ENCODE data around the gene PRPSAP2.
A peak's percentile ranks its signal among the peaks of the same experiment; 100 is the strongest.
"Not testable (repeated sequence)": the region's sequence is repeated elsewhere in the genome, so short reads cannot be mapped to it uniquely, and the experiment has no call there.

PRPSAP2 gene

DNA sequence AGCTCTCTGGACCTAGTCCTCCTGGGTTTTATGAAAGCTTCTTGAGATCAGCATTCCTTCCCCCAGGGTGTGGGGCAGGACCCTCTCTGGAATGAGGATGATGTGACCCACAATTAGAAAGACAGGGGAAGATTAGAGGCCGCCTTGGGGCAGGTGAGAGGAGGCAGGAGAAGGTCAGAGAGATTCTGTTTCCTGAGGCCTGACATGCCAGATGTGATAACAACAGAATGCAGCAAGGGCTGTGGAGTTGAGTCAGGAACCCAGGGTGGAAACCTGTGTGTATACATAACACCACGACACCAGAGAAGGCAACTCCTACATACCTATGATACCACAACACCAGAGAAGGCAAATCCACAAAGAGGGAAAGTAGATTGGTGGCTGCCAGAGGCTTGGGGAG lies 88.6 kb downstream of the PRPSAP2 start:
- DNase-seq: no peak

DNA sequence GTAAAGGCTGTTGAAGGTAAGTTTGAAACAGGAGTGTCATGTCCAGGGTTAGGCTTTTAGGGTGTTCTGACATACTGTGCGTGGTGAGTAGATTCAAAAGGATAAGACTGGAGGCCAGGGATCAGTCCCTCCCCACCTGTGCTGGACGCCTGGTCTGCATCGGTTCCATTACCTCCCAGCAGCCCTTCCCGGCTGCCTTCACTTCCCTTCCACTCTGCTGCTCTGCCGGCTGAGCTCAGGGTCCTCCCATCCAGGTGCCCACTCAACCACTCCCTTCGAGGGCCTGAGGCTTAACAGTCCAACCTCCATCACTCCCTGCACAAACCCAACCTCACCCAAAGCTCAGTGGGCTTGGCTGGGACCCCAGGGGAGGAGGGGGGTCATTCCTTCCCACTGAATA lies 89.9 kb downstream of the PRPSAP2 start:
- DNase-seq: no peak

DNA sequence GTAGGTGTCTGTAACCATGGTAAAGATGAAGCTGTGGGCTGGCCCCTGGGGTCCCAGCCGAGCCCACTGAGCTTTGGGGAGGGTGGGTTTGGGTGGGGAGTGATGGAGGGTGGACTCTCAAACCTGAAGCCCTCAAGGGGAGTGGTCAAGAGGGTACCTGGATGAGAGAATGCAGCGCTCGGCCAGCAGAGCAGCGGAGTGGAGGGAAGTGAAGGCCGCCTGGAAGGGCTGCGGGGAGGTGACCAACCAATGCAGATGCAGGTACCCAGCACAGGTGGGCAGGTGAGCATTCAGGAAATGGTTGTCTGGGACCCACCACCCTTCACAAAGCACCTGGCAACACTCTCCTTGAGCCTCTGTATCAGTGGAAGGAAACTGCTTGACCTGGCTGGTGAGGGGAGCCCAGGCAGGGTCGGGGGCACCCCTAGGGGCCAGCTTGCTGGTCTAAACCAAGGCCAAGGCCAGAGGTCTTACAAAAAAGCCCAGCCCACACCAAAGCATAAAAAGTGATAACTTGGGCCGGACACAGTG lies 90.6 kb downstream of the PRPSAP2 start:
- no peak for DNase-seq

DNA sequence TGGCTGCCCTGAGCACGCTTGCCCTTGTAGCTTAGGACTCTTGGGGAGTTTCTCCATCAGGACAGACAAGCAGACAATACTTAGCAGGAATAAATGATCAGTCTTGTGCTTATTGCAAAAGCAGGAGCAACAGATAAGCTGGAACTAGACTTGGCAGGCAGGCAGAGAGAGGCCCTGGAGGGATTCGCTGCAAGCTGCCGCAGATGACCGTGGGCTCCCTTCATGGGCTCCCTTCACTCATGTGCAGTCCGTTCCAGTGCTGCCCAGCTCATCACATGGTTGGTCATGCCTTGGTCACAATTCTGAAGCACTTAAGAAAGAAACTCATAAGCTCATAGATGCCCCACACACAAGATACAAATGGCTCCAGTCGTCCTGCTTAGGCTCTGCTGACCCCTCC lies 91.6 kb downstream of the PRPSAP2 start:
- no peak for DNase-seq

DNA sequence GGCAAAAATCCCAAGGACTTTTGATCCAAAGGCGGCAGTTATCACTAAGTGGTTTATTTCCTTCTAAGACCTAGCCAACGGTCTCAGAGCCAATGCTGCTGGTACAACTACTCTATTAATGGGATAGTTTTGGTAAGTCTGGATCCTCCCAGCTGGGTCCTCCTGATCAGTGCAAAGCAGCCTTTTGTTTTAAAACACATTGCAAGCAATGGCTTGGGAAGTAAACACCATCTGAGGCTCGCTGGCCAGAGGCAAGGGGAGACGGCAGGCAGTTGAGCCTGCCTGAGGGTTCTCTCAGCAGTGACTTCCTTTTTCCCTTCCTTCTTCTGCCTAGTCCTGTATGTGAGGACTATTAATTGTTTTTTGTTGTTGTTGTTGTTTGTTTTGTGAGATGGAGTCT lies 92.4 kb downstream of the PRPSAP2 start:
- no peak for DNase-seq

DNA sequence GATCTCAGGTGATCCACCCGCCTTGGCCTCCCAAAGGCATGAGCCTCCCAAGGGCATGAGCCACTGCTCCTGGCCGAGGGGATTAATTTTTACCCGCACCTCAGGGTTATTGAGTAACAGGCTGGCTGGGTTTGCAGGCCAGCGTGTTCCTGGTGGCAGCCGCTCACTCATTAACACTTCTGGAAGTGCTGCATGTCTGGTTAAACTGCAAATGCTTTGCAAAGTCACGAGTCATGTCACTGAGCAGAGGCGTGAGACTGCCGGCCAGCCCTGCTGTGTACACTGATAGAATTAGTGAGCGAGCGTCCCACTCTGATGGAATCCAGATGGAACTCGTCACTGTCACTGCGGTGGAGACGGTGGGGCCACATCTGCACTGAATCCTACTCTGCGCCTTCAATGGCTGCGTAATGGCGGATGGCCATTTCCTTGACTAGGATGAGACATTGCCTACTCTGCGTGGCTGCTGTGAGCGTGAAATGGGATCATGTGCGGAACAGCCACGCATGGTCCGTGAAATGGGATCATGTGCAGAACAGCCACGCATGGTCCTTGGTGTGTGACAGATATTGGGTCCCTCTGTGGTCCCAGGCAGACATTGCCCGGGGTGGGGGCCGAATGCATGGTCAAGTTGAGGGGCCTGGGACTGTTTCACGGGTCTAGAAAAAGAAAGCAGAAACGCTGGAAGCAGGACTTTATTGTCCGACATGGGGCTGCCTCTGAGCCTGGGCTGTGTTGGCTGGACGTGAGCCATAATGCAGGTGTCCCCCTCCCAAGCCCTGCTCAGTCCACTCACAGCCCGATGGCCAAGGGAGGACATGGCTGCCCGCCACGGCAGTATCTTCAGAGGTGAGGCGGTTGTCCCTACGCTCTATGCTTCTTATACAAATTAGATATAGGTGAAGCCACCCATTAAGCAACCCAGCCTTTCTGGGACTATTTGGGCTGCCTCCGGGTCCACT lies 93.3 kb downstream of the PRPSAP2 start:
- no peak for DNase-seq

DNA sequence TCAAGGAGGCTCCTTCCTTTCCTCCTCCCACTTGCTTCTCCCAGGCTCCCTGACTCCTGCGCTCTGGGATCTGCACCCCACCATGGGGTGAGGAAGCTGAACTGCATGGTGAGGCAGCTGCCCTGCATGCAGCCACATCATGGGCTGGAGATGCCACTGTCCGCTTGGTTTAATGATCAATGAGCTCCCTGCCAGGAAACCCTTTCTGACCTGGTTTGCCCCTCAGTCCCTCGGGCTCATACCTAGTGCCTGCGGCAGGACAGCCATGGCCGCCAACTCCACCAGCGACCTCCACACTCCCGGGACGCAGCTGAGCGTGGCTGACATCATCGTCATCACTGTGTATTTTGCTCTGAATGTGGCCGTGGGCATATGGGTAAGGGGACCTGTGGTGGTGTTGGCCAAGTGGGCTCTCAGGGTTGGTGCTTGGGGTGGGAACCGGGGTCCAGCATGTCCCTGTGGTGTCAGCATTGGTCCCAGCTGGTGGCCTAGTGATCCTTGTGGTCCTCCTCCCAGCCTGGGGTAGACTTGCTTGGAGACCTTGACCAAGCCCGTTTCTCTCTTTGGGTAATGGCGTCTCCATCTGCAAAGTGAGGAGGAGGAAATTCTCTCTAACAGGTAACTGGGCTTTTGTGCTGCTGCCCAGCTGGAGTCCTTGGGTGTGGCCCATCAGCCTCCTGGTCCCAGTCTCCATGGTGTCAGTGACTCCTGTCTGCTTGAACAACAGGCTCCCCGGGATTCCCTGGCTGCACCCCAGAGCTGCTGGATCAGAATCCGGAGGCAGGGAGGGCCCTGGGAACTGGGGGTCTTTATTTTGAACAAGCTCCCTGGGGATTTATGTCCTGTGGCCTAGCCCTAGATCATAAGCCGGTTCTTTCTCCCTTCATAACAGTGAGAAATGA lies 94.3 kb downstream of the PRPSAP2 start, which contains the start of gene SLC5A10:
TSS of gene SLC5A10 (plus strand) at position 225 of the 902 bp plus-strand sequence. CDS start at position 266, 41 bp downstream.
- no peak for DNase-seq

DNA sequence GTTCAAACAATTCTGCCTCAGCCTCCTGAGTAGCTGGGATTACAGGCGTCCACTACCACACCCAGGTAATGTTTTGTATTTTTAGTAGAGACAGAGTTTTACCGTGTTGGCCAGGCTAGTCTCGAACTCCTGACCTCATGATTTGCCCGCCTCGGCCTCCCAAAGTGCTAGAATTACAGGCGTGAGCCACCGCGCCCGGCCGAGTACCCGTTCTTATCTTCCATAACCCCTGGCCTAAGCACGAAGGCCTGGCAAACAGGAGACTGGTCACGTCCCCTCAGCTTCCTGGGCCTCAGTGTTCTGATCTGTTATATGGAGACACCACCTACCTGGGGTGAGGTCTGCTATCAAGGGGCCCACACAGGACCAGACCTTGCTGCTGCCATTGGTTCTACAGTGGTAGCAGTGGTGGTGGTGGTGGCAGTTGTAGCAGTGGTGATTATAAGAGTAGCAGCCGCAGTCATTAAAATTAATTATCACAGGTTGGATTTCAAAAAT lies 95.3 kb downstream of the PRPSAP2 start:
- no peak for DNase-seq

DNA sequence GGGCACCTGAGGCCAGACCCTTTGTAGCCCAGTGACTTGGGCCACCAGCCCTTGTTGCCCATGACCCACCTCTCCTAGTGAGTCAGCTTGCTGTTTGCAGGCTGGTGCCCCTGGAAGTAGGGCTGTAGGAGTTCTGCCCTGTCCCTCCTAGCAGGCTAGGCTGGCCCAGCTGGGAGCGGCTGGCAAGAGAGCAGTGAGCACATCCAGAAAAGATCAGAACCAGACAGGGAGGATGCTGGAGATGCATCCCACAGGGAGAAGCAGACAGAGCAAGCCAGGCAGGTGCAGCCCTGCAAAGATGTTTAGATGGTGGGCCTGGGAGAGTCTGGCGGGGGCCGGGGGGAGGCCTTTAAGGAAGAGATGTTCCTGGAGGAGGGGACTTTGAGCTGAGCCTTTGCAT lies 96.4 kb downstream of the PRPSAP2 start:
- no peak for DNase-seq

DNA sequence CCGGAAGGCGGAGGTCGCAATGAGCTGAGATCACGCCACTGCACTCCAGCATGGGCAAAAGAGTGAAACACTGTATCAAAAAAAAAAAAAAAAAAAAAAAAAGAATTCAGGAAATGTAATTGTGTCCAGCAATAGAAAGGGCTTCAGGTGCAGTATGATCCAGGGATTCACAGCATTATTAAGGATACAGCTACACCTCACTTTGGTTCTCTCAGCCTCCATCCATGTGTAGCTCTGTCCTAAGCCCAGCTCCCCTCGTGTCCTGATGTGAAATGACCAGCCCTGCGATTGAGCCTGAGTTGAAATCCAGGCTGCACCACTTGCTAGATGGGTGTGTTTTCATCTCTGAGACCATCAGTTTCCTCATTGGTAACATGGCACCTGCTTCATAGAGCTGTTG lies 97.1 kb downstream of the PRPSAP2 start:
- DNase-seq: no peak

DNA sequence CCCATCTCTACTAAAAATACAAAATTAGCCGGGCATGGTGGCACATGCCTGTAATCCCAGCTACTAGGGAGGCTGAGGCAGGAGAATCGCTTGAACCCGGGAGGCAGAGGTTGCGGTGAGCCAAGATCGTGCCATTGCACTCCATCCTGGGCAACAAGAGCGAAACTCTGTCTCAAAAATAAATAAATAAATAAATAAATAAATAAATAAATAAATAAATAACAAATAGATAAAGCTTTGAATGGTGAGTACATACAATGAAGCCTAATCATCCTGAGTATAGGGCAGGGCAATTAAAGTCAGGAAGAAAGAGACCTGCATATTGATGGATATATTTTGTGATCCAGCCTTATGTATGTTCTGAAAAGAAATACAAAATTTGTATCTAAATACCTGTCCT lies 98.1 kb downstream of the PRPSAP2 start:
- DNase-seq: not testable (repeated sequence)

DNA sequence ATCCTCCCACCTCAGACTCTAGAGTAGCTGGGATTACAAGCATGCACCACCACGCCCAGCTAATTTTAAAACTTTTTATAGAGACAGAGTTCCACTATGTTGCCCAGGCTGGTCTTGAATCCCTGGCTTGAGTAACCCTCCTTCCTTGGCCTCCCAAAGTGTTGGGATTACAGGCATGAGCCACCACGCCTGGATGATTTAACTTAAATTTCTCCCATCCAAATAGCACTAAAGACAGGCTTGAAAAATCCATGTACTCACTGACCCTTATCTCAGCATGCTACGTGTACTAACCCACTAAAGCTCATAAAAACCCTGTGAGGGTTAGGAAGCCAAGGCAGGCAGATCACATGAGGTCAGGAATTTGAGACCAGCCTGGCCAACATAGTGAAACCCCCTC lies 98.7 kb downstream of the PRPSAP2 start:
- DNase-seq: no peak

DNA sequence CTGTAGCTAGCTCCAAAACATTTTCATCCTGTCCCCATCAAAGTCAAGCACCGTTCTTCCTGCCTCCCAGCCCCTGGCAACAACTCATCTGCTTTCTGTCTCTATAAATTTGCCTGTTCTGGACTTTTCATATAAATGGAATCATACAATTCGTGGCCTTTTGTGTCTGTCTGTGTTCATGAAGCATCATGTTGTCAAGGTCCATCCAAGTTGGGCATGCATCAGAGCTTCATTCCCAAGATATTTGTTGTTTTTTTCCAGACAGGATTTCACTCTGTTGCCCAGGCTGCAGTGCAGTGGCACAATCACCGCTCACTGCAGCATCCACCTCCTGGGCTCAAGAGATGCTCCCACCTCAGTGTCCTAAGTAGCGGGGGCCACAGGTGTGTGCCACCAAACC lies 99.9 kb downstream of the PRPSAP2 start:
- DNase-seq: no peak

DNA sequence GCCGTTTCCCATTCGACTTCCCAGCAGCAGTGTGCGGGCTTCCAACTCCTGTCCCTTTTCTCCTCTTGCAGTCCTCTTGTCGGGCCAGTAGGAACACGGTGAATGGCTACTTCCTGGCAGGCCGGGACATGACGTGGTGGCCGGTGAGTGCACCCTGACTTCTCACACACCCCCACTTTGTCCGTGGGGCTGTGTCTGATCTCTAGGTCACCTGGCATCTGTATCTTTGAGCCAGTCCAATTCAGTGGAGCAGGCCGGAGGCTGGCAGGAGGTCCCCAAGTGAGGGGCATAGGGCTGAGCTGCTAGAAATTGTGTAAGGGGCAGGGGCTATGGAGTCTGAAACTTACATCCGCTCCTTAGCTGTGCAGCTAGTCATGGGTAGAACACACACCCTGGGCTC lies 100.7 kb downstream of the PRPSAP2 start:
- DNase-seq: no peak

DNA sequence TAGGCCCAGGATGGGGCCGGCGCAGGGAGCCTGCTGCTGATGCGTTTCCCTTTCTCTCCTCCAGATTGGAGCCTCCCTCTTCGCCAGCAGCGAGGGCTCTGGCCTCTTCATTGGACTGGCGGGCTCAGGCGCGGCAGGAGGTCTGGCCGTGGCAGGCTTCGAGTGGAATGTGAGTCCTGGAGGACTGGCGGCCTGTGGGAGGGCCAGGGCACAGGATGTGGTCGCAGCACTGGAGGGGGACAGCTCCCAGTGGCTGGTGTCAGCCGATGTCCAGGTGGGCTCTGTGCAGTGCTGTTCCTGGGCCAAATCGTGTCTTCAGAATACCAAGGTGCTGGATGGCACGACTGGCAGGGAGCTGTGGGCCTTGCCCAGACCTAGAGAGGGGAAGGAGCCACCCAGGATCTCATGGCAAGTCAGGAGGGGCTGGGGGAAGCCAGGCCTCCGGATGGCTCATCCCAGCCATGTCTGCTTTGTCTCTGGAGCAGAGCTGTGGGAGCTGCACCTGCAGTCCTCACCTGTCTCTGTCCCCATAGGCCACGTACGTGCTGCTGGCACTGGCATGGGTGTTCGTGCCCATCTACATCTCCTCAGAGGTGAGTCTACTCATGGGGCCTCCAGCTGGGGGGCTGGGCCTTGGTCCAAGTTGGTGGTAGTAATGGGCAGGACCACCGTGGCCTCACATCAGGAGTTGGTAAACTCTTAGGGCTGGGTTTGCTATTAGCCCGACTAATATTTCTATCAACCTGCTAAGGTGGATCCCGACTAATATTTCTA lies 101.3 kb downstream of the PRPSAP2 start:
- no peak for DNase-seq

DNA sequence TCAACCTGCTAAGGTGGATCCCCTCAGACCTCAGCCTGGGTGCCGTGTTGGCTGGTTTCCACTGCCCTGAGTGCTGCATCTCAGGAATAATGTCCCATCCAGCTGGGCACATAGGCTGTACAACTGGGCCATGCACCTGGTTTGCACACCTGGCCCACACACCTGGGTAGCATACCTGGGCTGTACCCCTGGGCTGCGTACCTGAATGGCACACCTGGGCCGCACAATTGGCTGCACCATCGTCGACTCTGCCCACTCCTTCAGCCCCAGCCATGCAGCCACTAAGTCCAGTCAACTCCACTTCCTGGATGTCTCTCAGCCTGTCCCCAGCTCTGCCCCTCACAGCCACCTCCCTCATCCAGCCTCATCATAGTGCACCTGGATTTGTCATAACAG lies 101.9 kb downstream of the PRPSAP2 start:
- DNase-seq: no peak

DNA sequence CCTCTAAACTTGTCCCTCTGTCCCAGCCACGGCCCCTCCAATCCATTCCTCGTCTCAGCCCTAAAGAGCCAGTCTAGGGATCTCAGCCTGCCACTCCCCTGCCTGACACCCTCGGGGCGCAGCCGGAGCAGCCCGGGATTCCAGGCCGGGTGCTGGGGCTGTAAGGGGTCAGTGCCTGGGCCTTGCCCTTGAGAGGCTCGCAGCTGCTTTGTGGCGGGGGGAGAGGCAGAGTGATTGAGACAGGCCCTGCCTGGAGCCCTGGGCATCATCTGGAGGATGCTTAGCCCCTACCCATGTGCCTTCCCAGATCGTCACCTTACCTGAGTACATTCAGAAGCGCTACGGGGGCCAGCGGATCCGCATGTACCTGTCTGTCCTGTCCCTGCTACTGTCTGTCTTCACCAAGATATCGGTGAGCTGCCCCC lies 102.3 kb downstream of the PRPSAP2 start:
- DNase-seq: no peak

DNA sequence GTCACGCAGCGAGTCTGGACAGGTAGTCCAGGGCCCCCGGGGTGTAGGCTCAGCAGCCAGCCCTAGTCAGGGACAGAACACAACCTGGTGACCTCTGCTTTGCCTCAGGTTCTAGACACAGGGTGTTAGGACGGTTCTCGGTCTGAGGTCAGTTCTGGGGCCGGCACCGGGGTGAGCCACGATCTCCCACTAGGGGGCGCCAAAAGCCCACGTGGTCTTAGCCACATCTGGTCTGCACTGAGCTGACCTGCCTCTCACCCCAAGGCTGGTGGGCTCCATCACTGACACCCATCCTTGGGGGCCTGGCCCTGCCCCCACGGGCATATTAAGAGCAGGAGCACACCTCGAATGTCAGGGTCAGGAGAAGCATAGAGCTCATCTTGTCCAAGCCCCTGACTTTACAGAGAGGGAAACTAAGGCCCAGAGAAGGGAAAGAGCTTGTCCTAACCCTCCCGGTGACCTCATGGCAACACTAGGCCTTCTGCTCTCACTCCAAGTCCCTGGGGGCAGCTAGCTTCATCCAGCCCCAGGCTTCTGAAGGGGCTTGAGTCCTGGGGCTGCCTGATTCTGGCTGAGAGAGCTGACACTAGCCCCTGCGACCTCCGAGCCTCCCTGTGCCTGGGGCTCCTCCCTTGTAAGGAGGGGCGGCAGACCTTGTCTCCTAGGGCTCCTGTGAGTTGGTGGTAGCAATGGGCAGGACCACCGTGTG lies 103.0 kb downstream of the PRPSAP2 start:
- DNase-seq: peak; percentile 37

DNA sequence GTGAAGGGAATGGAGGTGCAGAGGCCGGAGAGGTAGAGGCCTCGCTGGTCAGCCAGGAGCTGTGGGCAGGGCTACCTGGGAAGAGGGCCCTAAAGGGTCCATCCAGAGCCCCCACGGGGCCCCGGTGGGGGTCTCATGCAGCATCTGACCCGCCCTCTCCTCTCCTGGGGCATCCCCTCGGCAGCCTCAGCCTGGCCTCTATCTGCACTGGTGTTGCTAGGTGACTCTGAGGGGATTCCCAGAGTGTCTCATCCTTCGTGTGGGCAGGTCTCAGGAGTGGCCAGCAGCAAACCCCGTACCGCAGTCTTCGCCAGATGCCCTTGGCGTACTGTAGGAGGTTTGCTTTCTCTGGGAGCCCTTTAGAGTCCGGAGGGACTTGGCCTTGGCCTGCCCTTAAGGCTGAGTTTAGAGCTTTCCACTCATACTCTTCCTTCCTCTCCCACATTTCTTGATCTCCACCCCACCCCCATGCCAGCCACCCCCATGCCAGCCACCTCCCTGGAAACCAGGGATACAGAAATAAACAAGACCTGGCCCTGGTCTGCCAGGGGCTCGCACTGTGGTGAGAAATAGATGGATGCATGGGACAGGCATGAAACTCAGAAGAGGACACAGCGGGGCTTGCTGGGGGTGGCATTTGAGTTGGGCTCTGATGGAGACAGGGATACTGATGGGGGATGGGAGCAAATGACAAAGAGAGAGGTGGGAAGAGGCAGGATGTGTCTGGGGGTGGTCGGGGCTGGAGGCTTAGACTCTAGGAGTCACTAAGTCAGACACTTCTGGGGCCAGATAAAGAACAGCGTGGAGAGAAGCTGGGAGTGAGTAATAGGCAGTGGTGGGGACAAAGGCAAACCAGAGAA lies 103.9 kb downstream of the PRPSAP2 start:
- no peak for DNase-seq

DNA sequence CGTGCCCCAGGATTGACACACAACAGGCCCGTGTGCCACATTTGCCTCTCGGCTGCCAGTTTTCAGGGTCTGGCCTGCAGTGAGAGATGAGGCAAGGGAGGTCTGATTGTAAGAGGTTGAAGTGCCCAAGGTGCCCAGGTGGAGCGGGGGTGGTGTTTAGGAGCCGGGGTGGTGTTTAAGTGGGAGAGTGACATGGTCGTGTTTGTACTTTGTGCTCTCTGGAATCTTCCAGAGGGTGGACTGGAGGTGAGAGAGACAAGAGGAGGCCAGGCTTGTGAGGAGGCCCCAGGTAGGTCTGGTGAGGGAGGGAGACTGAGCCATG lies 104.5 kb downstream of the PRPSAP2 start:
- DNase-seq: no peak
